Epithelial cell of esophagus (primary cell): ENCODE measurements around the gene SLC30A1.
"Not testable (repeated sequence)": the region's sequence is repeated elsewhere in the genome, so short reads cannot be mapped to it uniquely, and the experiment has no call there.

ENCODE experiments used
- DNase-seq: peaks from one replicate; pipeline ENCODE4 v3.0.0; 2010; ENCODE audit warnings: low read depth
- H3K4me3 ChIP-seq: 2 replicates; pipeline ENCODE4 v1.5.1; 2011; ENCODE audit warnings: mild to moderate bottlenecking, low read length, control low read depth
- TF ChIP-seq, protein P1 (sequence below): IDR thresholded peaks from 2 replicates; pipeline ENCODE4 v1.5.1; 2011; ENCODE audit warnings: low read depth, mild to moderate bottlenecking, low read length, control low read depth, inconsistent platforms; ENCODE audit not compliant: insufficient read depth; ENCODE audit errors: missing control alignments

The SLC30A1 gene, protein sequence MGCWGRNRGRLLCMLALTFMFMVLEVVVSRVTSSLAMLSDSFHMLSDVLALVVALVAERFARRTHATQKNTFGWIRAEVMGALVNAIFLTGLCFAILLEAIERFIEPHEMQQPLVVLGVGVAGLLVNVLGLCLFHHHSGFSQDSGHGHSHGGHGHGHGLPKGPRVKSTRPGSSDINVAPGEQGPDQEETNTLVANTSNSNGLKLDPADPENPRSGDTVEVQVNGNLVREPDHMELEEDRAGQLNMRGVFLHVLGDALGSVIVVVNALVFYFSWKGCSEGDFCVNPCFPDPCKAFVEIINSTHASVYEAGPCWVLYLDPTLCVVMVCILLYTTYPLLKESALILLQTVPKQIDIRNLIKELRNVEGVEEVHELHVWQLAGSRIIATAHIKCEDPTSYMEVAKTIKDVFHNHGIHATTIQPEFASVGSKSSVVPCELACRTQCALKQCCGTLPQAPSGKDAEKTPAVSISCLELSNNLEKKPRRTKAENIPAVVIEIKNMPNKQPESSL

GRCh38 chr1:211578640-211579439, at the start of gene SLC30A1:
SLC30A1 (minus strand) TSS chr1:211579161; CDS start chr1:211578612, 549 bp downstream.
- TF ChIP-seq, protein P1, sequence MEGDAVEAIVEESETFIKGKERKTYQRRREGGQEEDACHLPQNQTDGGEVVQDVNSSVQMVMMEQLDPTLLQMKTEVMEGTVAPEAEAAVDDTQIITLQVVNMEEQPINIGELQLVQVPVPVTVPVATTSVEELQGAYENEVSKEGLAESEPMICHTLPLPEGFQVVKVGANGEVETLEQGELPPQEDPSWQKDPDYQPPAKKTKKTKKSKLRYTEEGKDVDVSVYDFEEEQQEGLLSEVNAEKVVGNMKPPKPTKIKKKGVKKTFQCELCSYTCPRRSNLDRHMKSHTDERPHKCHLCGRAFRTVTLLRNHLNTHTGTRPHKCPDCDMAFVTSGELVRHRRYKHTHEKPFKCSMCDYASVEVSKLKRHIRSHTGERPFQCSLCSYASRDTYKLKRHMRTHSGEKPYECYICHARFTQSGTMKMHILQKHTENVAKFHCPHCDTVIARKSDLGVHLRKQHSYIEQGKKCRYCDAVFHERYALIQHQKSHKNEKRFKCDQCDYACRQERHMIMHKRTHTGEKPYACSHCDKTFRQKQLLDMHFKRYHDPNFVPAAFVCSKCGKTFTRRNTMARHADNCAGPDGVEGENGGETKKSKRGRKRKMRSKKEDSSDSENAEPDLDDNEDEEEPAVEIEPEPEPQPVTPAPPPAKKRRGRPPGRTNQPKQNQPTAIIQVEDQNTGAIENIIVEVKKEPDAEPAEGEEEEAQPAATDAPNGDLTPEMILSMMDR = no peak
- DNase-seq = peak; percentile 99
- peak within 1 kb of the TSS; percentile 85 for H3K4me3 ChIP-seq

DNA sequence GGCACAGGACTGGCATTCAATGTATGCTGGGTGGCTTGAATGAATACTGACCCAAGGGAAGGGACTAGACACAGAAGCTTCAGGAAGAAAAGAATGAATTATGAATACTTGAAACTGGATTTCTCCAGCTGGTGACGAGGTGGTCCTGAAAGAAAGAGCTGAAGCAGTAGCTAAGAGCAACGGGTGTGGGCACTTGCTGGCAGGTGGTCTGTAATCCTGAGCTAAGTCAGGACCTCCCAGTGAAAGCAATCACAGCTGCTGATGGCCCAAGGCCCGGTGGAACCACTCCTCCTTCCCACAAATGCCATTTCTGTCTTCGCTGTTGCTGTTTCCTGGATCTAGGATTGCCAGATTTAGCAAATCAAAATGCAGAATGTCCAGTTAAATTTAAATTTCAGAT, 49.5 kb upstream of the SLC30A1 start:
- TF ChIP-seq, protein P1 = no peak
- no peak overlapping the region for H3K4me3 ChIP-seq

DNA sequence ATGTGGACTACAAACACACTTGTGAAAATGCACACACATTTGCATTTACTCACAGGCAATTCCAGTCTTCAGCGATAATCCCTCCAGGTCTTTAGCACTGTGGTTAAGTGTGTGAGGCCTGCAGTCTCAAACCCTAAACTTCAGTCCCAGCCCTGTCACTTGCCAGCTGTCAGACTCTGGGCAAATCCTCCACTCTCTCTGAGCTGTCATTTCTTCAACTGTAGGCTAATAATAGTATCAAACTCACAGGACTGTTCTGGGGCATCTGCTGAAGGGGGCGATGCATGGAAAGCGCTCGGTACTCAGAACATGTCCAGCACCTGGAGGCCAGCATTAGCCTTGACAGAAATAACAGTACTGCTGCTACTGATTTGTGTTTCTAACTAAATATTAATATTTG, 48.3 kb upstream of the SLC30A1 start:
- no peak overlapping the region for H3K4me3 ChIP-seq
- TF ChIP-seq, protein P1 = no peak
- no peak for DNase-seq

More for the DNA sequence above, 49.5 kb upstream of the SLC30A1 start:
- DNase-seq = no peak

- H3K4me3 ChIP-seq, DNase-seq: not testable (repeated sequence)
Observed at GRCh38 chr1:211625866-211626265, 46.9 kb upstream of the SLC30A1 start.

- DNase-seq = peak; percentile 63
- TF ChIP-seq, protein P1 = peak; percentile 9
- H3K4me3 ChIP-seq = no peak overlapping the region
Observed at GRCh38 chr1:211625040-211625439, 46.1 kb upstream of the SLC30A1 start.

- TF ChIP-seq, protein P1 = no peak
- H3K4me3 ChIP-seq = no peak overlapping the region
- no peak for DNase-seq
Observed at GRCh38 chr1:211623515-211623914, 44.6 kb upstream of the SLC30A1 start.
